Astrocyte of the spinal cord (primary cell): Measurements from ENCODE around the gene TRNT1.

Experiments
- DNase-seq: peaks from one replicate; pipeline ENCODE4 v3.0.0; 2011; ENCODE audit warnings: low read depth, low spot score
- H3K4me3 ChIP-seq: 2 replicates; pipeline ENCODE4 v1.5.1; 2011; ENCODE audit warnings: low read depth, mild to moderate bottlenecking, low read length, moderate library complexity
- CTCF ChIP-seq: IDR thresholded peaks from 2 replicates; pipeline ENCODE4 v1.5.1; 2012; ENCODE audit warnings: low read depth, mild to moderate bottlenecking, low read length, inconsistent platforms
- in situ Hi-C: cut with HindIII; loops from 2 replicates; pipeline ENCODE4 v1.10.0; 2017; ENCODE audit warnings: low sequenced_read_pairs

The TRNT1 gene

GRCh38 chr3:3127432-3128010 lies 781 bp downstream of the TRNT1 start:
- in situ Hi-C loops = no loop called here
- DNase-seq = no peak
- H3K4me3 ChIP-seq = peak overlapping the region; percentile 89
- no peak for TF ChIP-seq CTCF

DNA sequence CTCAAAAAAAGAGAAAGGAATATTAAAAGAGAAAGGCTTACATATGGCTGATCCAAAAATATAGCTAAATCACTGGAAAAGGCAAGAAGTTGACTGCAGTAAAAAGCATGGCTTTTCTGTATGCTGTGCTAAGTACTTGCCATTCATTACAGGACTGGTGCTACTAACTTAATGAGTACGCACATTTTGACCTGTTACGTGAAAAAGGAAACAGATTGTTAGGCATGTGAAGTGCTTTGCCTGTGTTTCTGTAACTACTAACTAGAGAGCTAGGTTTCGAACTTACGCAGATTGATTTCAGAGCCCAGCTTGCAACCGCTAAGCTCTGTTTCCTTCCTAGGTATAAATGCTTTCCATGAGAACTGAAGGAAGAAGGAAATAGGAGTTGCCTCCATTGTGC lies 2.8 kb downstream of the TRNT1 start:
- TF ChIP-seq CTCF = no peak
- in situ Hi-C loops = no loop called here
- H3K4me3 ChIP-seq = no peak overlapping the region
- DNase-seq = no peak

DNA sequence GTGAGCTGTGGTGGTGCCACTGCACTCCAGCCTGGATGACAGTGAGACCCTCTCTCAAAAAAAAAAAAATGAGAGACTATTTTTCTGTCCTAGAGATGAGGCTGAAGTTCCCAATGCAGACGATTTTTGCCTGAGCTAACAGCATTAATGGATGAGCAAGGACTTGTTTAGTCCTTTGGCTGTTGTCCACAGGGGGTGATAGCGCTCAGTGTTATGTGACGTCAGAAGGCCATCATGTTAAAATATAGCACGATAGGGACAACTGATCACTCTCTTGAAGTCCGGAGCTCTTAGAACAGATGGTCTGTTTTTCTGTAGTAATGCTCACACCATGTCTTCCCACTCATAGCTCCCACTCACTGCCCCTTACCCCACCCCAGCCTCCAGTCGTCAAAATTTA lies 6.8 kb downstream of the TRNT1 start:
- in situ Hi-C loops = no loop called here
- no peak for TF ChIP-seq CTCF
- no peak for DNase-seq
- no peak overlapping the region for H3K4me3 ChIP-seq

GRCh38 chr3:3134750-3135448 lies 8.2 kb downstream of the TRNT1 start:
- in situ Hi-C loops = no loop called here
- DNase-seq = no peak
- H3K4me3 ChIP-seq = no peak overlapping the region
- TF ChIP-seq CTCF = no peak

DNA sequence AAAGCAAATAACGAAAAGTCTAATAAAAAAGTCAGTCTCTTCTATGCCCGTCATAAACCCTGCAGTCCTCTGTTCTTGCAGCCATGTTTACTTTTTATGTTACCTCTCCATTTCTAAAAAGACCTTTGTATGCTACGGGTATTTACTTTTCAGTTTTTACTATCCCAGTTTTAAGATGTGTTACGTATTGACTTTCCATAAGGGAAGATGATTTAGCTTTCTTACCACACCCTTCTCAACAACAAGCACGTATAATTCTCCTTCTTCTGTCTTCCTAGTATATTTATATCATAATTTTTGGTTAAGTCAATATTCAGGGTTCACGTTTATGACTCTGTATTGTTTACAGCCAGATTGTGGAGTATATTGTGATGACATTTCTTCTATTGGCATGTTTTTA lies 10.8 kb downstream of the TRNT1 start:
- no peak overlapping the region for H3K4me3 ChIP-seq
- no peak for DNase-seq
- in situ Hi-C loops = no loop called here
- no peak for TF ChIP-seq CTCF

GRCh38 chr3:3141939-3142338 lies 15.2 kb downstream of the TRNT1 start:
- H3K4me3 ChIP-seq = no peak overlapping the region
- no peak for DNase-seq
- no peak for TF ChIP-seq CTCF
- in situ Hi-C loops = no loop called here

DNA sequence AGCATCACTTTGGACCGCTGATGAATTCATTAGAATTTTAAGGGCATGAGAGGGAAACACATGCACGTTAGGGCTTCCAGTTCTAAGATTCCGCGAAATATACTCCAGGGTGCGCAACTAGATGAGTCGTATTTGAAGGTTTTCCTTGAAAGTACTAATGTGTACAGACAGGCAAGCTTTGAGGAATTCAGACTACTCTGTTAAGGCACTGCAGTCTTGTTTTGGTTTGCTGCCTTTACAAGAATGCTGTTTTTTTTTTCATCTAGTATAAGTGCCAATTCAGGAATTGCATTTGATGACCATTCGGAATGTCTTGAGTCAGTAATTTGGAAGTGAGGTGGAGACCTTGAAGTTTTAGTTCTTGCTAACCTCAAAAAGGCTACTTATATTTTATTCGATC lies 19.1 kb downstream of the TRNT1 start:
- H3K4me3 ChIP-seq = no peak overlapping the region
- no peak for DNase-seq
- no peak for TF ChIP-seq CTCF
- in situ Hi-C loops = no loop called here
